SK-N-SH treated with all-trans-retinoic acid at 6 μM for 48 hours (cell line): Measurements from ENCODE around the gene LY6G5C.

Experiments
- ATAC-seq: fragments of 200-7000 bp; cut with Tn5 transposase; 3 replicates; pipeline ENCODE4 v1.9.1; 2020; ENCODE audit warnings: mild to moderate bottlenecking, moderate library complexity
- ARNTL ChIP-seq: fragments of 450-650 bp; formaldehyde crosslinking; IDR thresholded peaks from 2 replicates; pipeline ENCODE4 v1.5.0; 2020; ENCODE audit warnings: low read depth, mild to moderate bottlenecking, moderate library complexity, borderline replicate concordance
- BACH2 ChIP-seq: fragments of 250-450 bp; sonication (Bioruptor Pico); IDR thresholded peaks from 2 replicates; pipeline ENCODE4 v1.9.0; 2021; ENCODE audit warnings: mild to moderate bottlenecking, borderline replicate concordance
- CREB5 ChIP-seq: fragments of 250-450 bp; sonication (Bioruptor Pico); IDR thresholded peaks from 2 replicates; pipeline ENCODE4 v1.5.1; 2020; ENCODE audit warnings: low read depth, mild to moderate bottlenecking, moderate library complexity
- CSDC2 ChIP-seq: fragments of 250-450 bp; sonication (Bioruptor Pico); IDR thresholded peaks from 2 replicates; pipeline ENCODE4 v1.5.0; 2020; ENCODE audit warnings: mild to moderate bottlenecking, moderate library complexity
- CSRNP3 ChIP-seq: fragments of 250-450 bp; sonication (Bioruptor Pico); IDR thresholded peaks from 2 replicates; pipeline ENCODE4 v1.5.1; 2021; ENCODE audit warnings: mild to moderate bottlenecking, moderate library complexity
- ESRRG ChIP-seq: fragments of 250-450 bp; sonication (Bioruptor Pico); IDR thresholded peaks from 2 replicates; pipeline ENCODE4 v1.6.1; 2021; ENCODE audit warnings: mild to moderate bottlenecking
- GLIS3 ChIP-seq: fragments of 250-450 bp; sonication (Bioruptor Pico); IDR thresholded peaks from 2 replicates; pipeline ENCODE4 v1.5.0; 2020; ENCODE audit warnings: mild to moderate bottlenecking, moderate library complexity
- ISL1 ChIP-seq: fragments of 250-450 bp; sonication (Bioruptor Pico); IDR thresholded peaks from 2 replicates; pipeline ENCODE4 v2.1.2; 2022; ENCODE audit warnings: mild to moderate bottlenecking, moderate library complexity
- OSR1 ChIP-seq: fragments of 250-450 bp; sonication (Bioruptor Pico); IDR thresholded peaks from 2 replicates; pipeline ENCODE4 v1.8.0; 2022; ENCODE audit warnings: moderate library complexity, mild to moderate bottlenecking, inconsistent platforms
- POU6F1 ChIP-seq: fragments of 250-450 bp; sonication (Bioruptor Pico); IDR thresholded peaks from 2 replicates; pipeline ENCODE4 v1.8.0; 2021; ENCODE audit warnings: low read depth, mild to moderate bottlenecking, moderate library complexity, borderline replicate concordance
- SNAI2 ChIP-seq: fragments of 250-450 bp; sonication (Bioruptor Pico); IDR thresholded peaks from 2 replicates; pipeline ENCODE4 v1.5.0; 2020; ENCODE audit warnings: mild to moderate bottlenecking, moderate library complexity
- TCF4 ChIP-seq: fragments of 250-450 bp; sonication (Bioruptor Pico); IDR thresholded peaks from 2 replicates; pipeline ENCODE4 v1.8.0; 2021; ENCODE audit warnings: mild to moderate bottlenecking, moderate library complexity, borderline replicate concordance
- TOX ChIP-seq: fragments of 250-450 bp; sonication (Bioruptor Pico); IDR thresholded peaks from 2 replicates; pipeline ENCODE4 v1.8.0; 2021; ENCODE audit warnings: mild to moderate bottlenecking, moderate library complexity, borderline replicate concordance
- ZC3H10 ChIP-seq: fragments of 250-450 bp; sonication (Bioruptor Pico); IDR thresholded peaks from 2 replicates; pipeline ENCODE4 v1.5.1; 2021; ENCODE audit warnings: mild to moderate bottlenecking, moderate library complexity
- ZFP3 ChIP-seq: fragments of 250-450 bp; sonication (Bioruptor Pico); IDR thresholded peaks from 2 replicates; pipeline ENCODE4 v1.5.0; 2020; ENCODE audit warnings: mild to moderate bottlenecking, moderate library complexity
- ZFP30 ChIP-seq: fragments of 450-650 bp; formaldehyde crosslinking; IDR thresholded peaks from 2 replicates; pipeline ENCODE4 v1.5.0; 2022; ENCODE audit warnings: mild to moderate bottlenecking, moderate library complexity
- ZNF565 ChIP-seq: fragments of 450-650 bp; formaldehyde crosslinking; conservative IDR thresholded peaks from 2 replicates; pipeline ENCODE4 v1.5.0; 2020; ENCODE audit warnings: low read depth, mild to moderate bottlenecking, moderate library complexity
- ZNF70 ChIP-seq: fragments of 450-650 bp; formaldehyde crosslinking; IDR thresholded peaks from 2 replicates; pipeline ENCODE4 v1.5.0; 2020; ENCODE audit warnings: mild to moderate bottlenecking, moderate library complexity
- ZNF8 ChIP-seq: fragments of 450-650 bp; formaldehyde crosslinking; IDR thresholded peaks from 2 replicates; pipeline ENCODE4 v1.5.0; 2020; ENCODE audit warnings: mild to moderate bottlenecking, moderate library complexity
- TF ChIP-seq, protein P1 (sequence below): fragments of 250-450 bp; sonication (Bioruptor Pico); IDR thresholded peaks from 2 replicates; pipeline ENCODE4 v1.8.0; 2020; ENCODE audit warnings: mild to moderate bottlenecking, moderate library complexity, borderline replicate concordance
- TF ChIP-seq, protein P2 (sequence below): fragments of 250-450 bp; sonication (Bioruptor Pico); IDR thresholded peaks from 2 replicates; pipeline ENCODE4 v1.5.0; 2020; ENCODE audit warnings: mild to moderate bottlenecking, moderate library complexity

Gene LY6G5C

GRCh38 chr6:31715022-31715958, 34.4 kb upstream of the LY6G5C start, which contains the start of gene LY6G6D:
LY6G6D (plus strand) TSS chr6:31715348; CDS start chr6:31715356, 8 bp downstream.
- no peak for TF ChIP-seq GLIS3 (CRISPR knock-in tag)
- TF ChIP-seq ESRRG (CRISPR knock-in tag), result no peak
- TF ChIP-seq ZNF70, result no peak
- TF ChIP-seq, protein P1, sequence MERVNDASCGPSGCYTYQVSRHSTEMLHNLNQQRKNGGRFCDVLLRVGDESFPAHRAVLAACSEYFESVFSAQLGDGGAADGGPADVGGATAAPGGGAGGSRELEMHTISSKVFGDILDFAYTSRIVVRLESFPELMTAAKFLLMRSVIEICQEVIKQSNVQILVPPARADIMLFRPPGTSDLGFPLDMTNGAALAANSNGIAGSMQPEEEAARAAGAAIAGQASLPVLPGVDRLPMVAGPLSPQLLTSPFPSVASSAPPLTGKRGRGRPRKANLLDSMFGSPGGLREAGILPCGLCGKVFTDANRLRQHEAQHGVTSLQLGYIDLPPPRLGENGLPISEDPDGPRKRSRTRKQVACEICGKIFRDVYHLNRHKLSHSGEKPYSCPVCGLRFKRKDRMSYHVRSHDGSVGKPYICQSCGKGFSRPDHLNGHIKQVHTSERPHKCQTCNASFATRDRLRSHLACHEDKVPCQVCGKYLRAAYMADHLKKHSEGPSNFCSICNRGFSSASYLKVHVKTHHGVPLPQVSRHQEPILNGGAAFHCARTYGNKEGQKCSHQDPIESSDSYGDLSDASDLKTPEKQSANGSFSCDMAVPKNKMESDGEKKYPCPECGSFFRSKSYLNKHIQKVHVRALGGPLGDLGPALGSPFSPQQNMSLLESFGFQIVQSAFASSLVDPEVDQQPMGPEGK (CRISPR knock-in tag), result no peak
- no peak for TF ChIP-seq ZFP30
- no peak for ATAC-seq

GRCh38 chr6:31713991-31714684, 33.3 kb upstream of the LY6G5C start:
- ATAC-seq, result no peak
- TF ChIP-seq CREB5 (CRISPR knock-in tag) (no peak), POU6F1 (CRISPR knock-in tag) (no peak), ZNF70 (no peak), SNAI2 (CRISPR knock-in tag) (no peak), CSRNP3 (CRISPR knock-in tag) (no peak)

- TF ChIP-seq, protein P2, sequence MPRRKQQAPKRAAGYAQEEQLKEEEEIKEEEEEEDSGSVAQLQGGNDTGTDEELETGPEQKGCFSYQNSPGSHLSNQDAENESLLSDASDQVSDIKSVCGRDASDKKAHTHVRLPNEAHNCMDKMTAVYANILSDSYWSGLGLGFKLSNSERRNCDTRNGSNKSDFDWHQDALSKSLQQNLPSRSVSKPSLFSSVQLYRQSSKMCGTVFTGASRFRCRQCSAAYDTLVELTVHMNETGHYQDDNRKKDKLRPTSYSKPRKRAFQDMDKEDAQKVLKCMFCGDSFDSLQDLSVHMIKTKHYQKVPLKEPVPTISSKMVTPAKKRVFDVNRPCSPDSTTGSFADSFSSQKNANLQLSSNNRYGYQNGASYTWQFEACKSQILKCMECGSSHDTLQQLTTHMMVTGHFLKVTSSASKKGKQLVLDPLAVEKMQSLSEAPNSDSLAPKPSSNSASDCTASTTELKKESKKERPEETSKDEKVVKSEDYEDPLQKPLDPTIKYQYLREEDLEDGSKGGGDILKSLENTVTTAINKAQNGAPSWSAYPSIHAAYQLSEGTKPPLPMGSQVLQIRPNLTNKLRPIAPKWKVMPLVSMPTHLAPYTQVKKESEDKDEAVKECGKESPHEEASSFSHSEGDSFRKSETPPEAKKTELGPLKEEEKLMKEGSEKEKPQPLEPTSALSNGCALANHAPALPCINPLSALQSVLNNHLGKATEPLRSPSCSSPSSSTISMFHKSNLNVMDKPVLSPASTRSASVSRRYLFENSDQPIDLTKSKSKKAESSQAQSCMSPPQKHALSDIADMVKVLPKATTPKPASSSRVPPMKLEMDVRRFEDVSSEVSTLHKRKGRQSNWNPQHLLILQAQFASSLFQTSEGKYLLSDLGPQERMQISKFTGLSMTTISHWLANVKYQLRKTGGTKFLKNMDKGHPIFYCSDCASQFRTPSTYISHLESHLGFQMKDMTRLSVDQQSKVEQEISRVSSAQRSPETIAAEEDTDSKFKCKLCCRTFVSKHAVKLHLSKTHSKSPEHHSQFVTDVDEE (CRISPR knock-in tag), result no peak
- TF ChIP-seq BACH2 (CRISPR knock-in tag), result no peak
- ATAC-seq, result no peak
These were observed 32.6 kb upstream of the LY6G5C start for GRCh38 chr6:31713465-31713864.

DNA sequence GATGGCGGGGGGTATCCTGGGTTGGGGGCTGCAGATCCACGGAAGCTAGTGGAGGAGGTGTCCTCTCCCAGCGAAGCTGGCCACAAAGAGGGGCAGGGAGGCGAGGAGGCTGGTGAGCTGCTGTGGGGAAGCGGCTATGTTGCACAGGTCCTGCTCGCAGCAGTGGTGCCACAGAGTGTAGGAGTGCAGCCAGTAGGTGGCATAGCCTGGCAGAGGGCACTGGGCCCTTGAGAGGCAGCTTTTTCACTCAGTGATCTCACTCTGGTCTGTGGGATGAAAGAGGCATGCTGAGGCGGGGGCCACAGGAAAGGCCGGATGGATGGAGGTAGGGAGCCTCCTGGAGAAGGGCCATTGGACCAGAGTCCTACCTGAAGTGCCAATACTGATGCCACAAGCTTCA, 31.4 kb upstream of the LY6G5C start:
- peak; percentile 77 for ATAC-seq
- TF ChIP-seq SNAI2 (CRISPR knock-in tag) (no peak), CSDC2 (CRISPR knock-in tag) (no peak), TCF4 (no peak), ZNF70 (no peak), BACH2 (CRISPR knock-in tag) (no peak), ISL1 (CRISPR knock-in tag) (no peak), ZC3H10 (CRISPR knock-in tag) (no peak), ZFP3 (CRISPR knock-in tag) (no peak), ARNTL (CRISPR knock-in tag) (no peak), TOX (no peak), ZNF565 (CRISPR knock-in tag) (no peak), OSR1 (CRISPR knock-in tag) (no peak), ZNF8 (CRISPR knock-in tag) (no peak), CREB5 (CRISPR knock-in tag) (no peak), GLIS3 (CRISPR knock-in tag) (no peak)
- TF ChIP-seq, protein P2 (CRISPR knock-in tag), result no peak
